ENCODE data around the gene TRAK2. TPM values are rescaled to one million over a fixed set of nuclear protein-coding genes. Genes with fewer than 3 reads are reported as not detected.

TRAK2 gene
- total RNA-seq, 4 donors from 2014 or later: 14.3 to 45.4 (median 20.3) TPM

DNA sequence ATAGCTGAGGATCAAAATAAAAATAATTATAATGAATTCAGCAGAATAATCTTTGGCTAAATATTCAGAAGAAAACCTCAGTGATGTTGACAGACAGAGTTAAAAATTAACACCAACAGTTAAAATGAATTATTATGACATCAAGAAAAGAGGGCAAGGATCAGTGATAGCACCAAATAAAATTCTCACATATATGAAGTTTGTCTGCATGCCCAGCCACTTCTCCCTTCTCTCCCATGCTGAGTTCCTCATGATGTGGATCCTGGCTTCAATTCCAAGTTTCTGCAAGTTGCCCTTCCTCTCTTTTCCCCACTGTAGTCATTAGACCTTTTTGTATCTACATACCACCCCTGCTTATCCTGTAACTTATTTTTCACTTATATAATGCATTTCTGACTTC lies 7.1 kb upstream of the TRAK2 start:
- Histone ChIP-seq H3K27me3 (no peaks in the 10 kb centered on the region), H3K27ac (no peak overlapping the region), H3K4me1 (no peaks in the 10 kb centered on the region), H3K9me3 (peaks cover 5% of the 10 kb centered on the region), H3K4me3 (no peak overlapping the region), H3K36me3 (peaks cover 37% of the 10 kb centered on the region)
- DNase-seq (ENCODE audit: low spot score in 2 of 2): no peak
- TF ChIP-seq POLR2AphosphoS5 (IDR thresholded peaks at IDR 0.05) (no peak), POLR2A (IDR thresholded peaks at IDR 0.05) (no peak)
- TF ChIP-seq, protein P1, sequence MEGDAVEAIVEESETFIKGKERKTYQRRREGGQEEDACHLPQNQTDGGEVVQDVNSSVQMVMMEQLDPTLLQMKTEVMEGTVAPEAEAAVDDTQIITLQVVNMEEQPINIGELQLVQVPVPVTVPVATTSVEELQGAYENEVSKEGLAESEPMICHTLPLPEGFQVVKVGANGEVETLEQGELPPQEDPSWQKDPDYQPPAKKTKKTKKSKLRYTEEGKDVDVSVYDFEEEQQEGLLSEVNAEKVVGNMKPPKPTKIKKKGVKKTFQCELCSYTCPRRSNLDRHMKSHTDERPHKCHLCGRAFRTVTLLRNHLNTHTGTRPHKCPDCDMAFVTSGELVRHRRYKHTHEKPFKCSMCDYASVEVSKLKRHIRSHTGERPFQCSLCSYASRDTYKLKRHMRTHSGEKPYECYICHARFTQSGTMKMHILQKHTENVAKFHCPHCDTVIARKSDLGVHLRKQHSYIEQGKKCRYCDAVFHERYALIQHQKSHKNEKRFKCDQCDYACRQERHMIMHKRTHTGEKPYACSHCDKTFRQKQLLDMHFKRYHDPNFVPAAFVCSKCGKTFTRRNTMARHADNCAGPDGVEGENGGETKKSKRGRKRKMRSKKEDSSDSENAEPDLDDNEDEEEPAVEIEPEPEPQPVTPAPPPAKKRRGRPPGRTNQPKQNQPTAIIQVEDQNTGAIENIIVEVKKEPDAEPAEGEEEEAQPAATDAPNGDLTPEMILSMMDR (IDR thresholded peaks at IDR 0.05): no peak

DNA sequence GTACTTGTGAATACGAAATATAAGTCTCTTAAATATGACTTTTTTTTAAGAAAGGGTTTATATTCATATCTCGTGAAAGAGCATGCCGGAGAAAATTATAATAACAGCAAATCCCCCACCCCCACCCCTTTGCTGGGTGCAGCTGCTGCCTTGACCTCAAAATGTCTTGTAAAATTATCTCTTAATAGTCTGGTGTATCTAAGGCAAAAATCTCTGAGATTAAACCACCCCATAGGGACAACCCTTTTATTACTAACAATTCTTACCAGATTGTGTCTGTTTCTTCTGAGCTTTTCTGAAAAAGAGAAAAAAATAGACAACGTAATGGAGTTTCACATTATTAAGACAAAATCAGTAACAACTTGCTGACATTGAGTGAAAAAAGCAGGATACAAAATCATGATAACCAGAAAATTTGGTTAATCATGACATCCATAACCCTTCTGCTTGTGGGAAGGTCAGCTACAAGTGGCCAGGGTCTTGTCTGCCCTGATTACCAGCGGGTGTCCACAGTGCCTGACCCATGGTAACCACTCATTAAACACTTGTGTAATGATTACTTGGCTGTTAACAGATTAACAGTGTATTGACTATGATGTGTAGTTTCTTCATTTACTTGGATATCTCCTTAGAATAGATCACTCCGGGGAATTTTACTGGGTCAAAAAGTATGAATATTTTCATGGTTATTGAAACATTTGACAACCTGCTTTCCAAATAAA lies 1.8 kb upstream of the TRAK2 start:
- DNase-seq (ENCODE audit: low spot score in 2 of 2): no peak
- no peak for TF ChIP-seq POLR2AphosphoS5 (IDR thresholded peaks at IDR 0.05)
- TF ChIP-seq, protein P1 (IDR thresholded peaks at IDR 0.05): no peak
- TF ChIP-seq POLR2A (IDR thresholded peaks at IDR 0.05): no peak
- TF ChIP-seq EP300 (IDR thresholded peaks at IDR 0.05): no peak
- Histone ChIP-seq H3K4me3 (no peak overlapping the region), H3K27ac (no peak overlapping the region), H3K9me3 (no peaks in the 10 kb centered on the region), H3K36me3 (no peaks in the 10 kb centered on the region), H3K4me1 (peaks cover 29% of the 10 kb centered on the region), H3K27me3 (no peaks in the 10 kb centered on the region)
- 82% methylated on average over 6 of the region's 6 CpGs for WGBS

DNA sequence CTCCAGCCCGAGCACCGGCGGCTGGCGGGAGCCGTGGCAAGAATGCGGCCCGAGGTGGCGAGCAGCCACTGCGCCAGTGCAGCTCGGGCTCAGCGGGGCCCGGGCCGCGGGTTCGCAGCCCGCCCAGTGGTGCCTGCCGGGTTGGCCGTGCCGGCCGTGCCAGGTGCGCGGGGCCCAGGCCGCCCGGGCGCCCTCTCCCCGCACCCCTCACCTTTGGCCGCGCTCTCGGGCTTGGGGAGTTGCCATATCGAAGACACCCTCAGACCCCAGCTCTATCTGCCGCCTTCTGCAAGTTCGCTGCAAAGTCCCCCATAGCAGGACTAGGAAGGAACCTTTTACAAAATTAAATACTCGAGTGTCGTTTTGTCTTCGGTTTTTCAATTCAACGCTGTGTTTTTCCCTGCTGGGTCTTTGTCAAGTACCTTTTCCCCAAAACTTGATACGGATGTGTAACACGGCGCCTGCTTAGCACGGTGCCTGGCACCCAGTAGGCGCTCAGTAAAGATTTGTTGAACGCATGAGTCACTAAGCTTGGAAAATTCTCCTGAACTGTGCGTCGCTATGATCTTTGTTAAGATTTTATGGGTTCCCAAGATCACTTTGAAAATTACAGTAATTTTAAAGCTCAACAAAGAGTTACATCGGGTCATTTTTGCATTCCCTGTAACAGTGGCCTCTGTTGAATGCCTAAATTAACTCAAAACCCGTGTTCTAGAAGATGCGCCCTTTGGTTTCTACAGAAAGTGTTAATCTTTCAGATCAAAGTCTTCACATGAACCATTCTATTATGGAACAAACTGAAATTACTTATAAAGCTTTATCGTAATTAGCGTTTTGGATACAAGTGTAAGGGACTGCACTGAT lies 1.0 kb upstream of the TRAK2 start:
- Histone ChIP-seq H3K9me3 (no peaks in the 10 kb centered on the region), H3K27ac (peak overlapping the region; percentile 90), H3K36me3 (no peaks in the 10 kb centered on the region), H3K4me3 (peak overlapping the region; percentile 78), H3K4me1 (peaks cover 29% of the 10 kb centered on the region), H3K27me3 (no peaks in the 10 kb centered on the region)
- TF ChIP-seq POLR2AphosphoS5 (IDR thresholded peaks at IDR 0.05) (no peak), EP300 (IDR thresholded peaks at IDR 0.05) (peak; percentile 21), POLR2A (IDR thresholded peaks at IDR 0.05) (no peak)
- TF ChIP-seq, protein P1 (IDR thresholded peaks at IDR 0.05): peak in 1 of 2 donors; percentile 9
- DNase-seq (ENCODE audit: low spot score in 2 of 2): no peak
- 10% methylated on average over 40 of the region's 49 CpGs for WGBS

DNA sequence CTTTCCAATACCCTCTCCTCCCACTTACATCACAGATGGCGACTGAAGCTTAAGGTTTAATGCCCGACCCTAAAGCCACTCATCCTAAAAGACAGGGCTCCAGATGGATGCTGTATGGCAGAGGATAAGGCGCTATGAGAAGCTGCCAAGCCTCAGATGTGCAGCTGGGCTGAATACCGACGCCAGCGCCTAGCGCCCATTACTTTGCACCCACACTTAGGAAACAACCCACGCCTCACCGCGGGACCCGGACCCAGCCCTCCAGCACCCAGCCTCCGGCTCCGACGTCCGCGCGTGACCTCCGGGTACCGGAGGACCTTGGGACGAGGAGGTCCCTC lies 335 bp downstream of the TRAK2 start:
- DNase-seq (ENCODE audit: low spot score in 2 of 2): no peak
- 0% methylated on average over 17 of the region's 20 CpGs for WGBS
- Histone ChIP-seq H3K27me3 (no peaks in the 10 kb centered on the region), H3K4me3 (peak overlapping the region; percentile 78), H3K4me1 (peaks cover 29% of the 10 kb centered on the region), H3K9me3 (no peaks in the 10 kb centered on the region), H3K36me3 (no peaks in the 10 kb centered on the region), H3K27ac (peak overlapping the region; percentile 90)
- no peak for TF ChIP-seq POLR2A (IDR thresholded peaks at IDR 0.05)
- TF ChIP-seq, protein P1 (IDR thresholded peaks at IDR 0.05): no peak
- TF ChIP-seq POLR2AphosphoS5 (IDR thresholded peaks at IDR 0.05): no peak
- no peak for TF ChIP-seq EP300 (IDR thresholded peaks at IDR 0.05)

DNA sequence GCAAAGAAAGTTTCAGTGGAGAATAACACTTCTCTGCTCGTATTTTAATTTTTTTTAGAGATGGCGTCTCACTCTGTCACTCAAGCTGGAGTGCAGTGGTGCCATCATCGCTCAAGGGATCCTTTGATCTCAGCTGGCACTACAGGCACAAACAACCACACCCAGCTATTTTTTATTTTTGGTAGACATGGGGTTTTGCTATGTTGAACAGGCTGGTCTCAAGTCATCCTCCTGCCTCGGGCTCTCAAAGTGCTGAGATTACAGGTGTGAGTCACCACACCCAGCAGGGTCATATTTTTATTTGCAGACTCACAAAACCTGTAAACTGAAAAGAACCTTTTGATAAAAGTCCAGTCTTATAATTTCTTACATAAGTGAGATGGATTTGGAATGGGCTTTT lies 2.6 kb downstream of the TRAK2 start:
- Histone ChIP-seq H3K27me3 (no peaks in the 10 kb centered on the region), H3K9me3 (no peaks in the 10 kb centered on the region), H3K4me1 (peaks cover 36% of the 10 kb centered on the region), H3K36me3 (no peaks in the 10 kb centered on the region), H3K4me3 (no peak overlapping the region), H3K27ac (no peak overlapping the region)
- TF ChIP-seq, protein P1 (IDR thresholded peaks at IDR 0.05): no peak
- TF ChIP-seq POLR2AphosphoS5 (IDR thresholded peaks at IDR 0.05): no peak
- TF ChIP-seq EP300 (IDR thresholded peaks at IDR 0.05): no peak
- TF ChIP-seq POLR2A (IDR thresholded peaks at IDR 0.05): no peak
- 48% methylated on average over 4 of the region's 4 CpGs for WGBS
- DNase-seq (ENCODE audit: low spot score in 2 of 2): no peak
